HG02759 (cell line): ENCODE data around the gene MRPL21.
"Not testable (repeated sequence)": the region's sequence is repeated elsewhere in the genome, so short reads cannot be mapped to it uniquely, and the experiment has no call there.

Source experiments
- ATAC-seq: cut with Tn5 transposase; IDR thresholded peaks from one replicate; pipeline ENCODE4 v1.9.1; 2021; ENCODE audit warnings: mild to moderate bottlenecking, moderate library complexity; ENCODE audit not compliant: unreplicated experiment

The MRPL21 gene

GRCh38 chr11:68913188-68913587 lies 9.6 kb upstream of the MRPL21 start:
- ATAC-seq, result no peak

DNA sequence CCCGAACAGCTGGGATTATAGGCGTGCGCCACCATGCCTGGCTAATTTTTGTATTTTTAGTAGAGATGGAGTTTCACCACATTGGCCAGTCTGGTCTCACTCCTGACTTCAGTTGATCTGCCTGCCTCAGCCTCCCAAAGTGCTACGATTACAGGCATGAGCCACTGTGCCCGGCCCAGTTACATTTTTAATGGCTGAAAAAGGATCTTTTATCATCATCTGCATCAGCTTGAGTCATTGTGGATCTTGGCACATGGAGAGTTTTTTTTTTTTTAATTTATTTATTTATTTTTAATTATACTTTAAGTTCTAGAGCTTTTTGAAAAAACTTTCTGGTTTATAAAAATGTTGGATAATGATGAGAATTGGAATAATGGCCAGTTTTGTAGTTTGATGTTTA lies 8.6 kb upstream of the MRPL21 start:
- ATAC-seq, result no peak

GRCh38 chr11:68911731-68912130 lies 8.1 kb upstream of the MRPL21 start:
- no peak for ATAC-seq

DNA sequence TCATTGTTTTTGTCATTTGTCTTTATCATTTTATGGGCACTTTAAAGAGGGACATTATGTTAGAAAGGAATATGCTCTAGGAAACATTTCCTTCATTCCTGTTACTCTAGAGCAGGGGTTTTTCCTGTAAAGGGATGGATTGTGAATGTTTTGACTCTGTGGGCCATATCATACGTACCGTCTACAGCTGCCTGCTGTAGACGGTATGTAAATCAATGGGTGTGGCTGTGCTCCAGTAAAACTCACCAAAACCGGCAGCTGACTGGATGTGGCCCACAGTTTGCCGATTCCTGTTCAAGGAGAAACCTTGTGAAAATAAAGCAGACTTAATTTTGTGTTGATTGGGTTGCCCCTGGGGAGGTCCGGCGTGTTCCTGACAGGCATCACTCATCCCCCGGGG lies 7.3 kb upstream of the MRPL21 start:
- ATAC-seq, result no peak

GRCh38 chr11:68908273-68908672 lies 4.6 kb upstream of the MRPL21 start:
- ATAC-seq, result no peak

- ATAC-seq, result no peak
These were observed 2.1 kb upstream of the MRPL21 start for GRCh38 chr11:68905421-68906360.

GRCh38 chr11:68904248-68904847 lies 716 bp upstream of the MRPL21 start:
- ATAC-seq, result peak; percentile 28

DNA sequence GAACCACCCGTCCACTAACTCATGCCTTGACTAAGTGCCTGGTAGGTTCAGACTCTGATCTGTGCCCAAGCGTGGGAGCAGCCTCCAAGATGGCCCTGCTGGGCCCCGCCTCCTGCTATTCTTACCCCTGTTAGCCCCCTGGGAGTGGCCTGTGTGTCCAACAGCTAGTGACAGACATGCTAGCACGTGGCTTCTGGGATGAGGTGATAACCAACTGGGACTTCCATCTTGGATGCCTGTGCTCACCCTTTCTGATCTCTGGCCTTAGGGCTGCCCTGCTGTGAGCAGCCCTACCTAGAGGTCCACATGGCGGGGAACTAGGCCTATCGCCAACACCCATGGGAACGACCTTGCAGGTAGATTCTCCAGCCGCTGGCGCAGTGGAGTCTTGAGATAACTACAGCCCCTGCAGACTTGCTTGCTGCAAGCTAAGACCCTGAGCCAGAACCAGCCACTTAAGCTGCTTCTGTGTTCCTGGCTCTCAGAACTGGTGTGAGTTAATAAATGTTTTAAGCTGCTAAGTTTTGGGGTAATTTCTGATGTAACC lies 2.7 kb downstream of the MRPL21 start:
- ATAC-seq, result no peak

DNA sequence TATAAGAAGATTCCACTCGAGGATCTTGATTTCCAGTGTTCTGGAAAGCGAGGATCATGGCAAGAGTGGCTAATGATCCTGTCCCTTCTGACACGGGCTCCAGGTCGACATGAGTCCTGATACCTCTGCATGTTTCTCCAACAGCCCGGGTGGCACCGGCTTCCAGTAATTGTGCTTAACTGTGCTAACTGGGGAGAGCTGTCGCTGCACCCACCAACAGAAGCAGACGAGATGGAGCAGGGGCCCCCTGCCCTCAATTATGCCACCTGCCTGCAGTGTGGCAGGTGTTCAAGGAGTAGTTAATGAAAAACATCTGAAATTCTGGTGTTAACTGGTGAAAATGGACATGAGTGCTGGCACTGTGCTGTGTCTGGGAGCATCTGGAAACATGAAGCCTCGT lies 6.2 kb downstream of the MRPL21 start:
- ATAC-seq, result no peak

GRCh38 chr11:68896171-68896959 lies 7.3 kb downstream of the MRPL21 start:
- no peak for ATAC-seq

- ATAC-seq, result no peak
These were observed 10.3 kb downstream of the MRPL21 start for GRCh38 chr11:68893282-68893681.

DNA sequence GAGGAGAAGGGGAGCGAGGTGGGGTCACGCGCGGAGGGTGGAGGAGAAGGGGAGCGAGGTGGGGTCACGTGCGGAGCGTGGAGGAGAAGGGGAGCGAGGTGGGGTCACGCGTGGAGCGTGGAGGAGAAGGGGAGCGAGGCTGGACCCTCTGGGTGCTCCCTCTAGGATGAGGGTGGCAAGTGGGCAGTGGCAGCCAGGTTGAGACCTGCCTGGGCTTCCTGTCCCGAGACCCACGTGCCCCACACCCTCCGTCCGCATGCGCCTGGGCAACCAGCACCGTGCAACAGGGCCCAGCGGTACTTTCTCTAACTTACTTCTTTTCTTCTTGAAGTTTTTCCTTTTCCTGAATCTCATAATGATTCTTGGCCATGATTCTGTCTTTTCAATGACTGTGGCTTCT lies 11.1 kb downstream of the MRPL21 start:
- no peak for ATAC-seq

DNA sequence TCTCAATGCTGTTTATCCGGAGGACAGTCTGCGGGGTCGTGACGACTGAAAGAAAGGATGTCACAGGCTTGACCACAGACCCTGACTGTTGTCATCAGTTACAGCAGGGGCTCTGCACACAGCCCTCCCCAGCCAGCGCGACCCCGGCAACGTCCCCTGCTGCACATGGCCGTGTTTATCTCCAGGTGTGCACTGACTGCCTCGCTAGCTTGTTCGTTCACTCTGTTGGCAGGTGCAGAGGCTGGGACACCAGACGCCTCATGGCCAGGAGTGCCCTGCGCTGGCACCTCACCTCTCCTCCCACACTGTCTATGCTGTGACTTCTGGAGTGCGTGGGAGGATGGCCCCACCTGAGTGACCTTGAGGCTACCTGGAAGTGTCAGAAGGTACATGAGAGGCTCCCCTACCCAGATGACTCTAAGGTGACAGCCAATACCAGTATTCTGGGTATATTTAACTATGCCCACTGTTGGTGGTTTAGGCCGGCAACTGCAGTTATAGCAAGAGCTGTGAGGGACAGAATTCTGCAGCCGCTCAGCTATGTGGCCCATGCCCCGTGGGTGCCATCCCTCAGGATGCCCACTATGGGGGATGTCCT lies 12.2 kb downstream of the MRPL21 start:
- no peak for ATAC-seq

DNA sequence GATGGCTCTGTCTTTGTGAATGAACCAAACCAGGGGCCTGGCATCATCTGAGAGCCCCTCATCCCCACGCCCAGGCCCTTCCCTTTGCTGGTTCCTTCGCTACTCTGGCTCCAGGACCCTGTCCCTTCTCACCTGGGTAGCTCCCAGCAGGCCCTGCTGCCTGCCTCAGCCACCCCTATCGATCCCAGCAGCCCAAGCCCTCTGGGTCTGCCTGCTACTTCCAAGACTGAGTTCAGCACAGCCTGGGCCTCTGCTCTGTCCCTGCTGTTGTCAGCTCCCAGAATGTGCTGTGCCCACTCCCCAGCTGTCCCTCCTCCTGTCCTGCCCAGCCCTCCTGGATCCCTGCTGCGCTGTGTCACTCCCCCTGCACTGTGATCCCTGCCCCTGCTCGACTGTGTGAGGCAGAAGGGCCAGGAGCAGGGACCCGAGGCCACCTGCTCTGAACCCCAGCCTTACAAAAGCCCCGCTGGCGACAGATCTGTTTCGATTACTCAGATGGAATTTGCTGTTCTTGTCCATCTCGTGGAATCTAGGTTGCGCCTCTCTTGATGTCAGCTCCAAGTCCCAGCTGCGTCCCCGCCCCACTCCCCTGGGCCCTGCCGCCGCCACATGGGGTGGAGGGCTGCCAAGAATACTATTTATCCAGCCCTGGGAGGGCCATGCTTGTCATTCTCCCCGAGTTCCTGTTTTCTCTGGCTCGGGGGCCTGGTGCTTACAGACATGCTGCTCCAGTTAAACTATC lies 13.0 kb downstream of the MRPL21 start:
- ATAC-seq, result no peak

- ATAC-seq, result no peak
These were observed 13.6 kb downstream of the MRPL21 start for GRCh38 chr11:68889948-68890446.

DNA sequence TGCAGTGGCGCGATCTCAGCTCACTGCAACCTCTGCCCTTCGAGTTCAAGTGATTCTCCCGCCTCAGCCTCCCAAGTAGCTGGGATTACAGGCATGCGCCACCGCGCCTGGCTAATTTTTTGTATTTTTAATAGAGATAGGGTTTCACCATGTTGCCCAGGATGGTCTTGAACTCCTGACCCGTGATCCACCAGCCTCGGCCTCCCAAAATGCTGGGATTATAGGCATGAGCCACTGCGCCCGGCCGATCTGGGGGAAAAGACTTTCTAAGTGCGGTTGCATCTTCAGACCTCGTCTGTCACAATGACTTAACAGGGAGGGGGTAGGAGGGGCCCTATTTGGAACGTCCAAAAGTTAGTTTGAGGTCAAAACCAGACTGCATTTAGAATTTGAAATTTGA lies 18.8 kb downstream of the MRPL21 start:
- ATAC-seq, result not testable (repeated sequence)

DNA sequence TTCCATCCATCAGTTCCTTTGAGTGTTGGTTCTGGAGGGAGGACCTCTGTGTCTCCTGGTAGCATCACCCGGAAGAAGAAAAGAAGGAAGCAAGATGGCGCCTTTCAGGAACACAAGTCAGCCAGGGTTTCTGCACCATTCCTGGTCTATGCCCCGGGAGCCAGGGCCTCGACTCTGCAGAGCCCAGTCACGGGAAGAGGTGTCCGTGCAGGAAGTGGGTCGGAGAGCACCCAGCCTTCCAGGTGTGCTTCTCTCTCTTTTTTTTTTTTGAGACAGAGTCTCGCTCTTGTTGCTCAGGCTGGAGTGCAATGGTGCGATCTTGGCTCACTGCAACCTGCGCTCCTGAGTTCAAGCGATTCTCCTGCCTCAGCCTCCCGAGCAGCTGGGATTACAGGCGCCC lies 21.2 kb downstream of the MRPL21 start:
- ATAC-seq, result no peak

DNA sequence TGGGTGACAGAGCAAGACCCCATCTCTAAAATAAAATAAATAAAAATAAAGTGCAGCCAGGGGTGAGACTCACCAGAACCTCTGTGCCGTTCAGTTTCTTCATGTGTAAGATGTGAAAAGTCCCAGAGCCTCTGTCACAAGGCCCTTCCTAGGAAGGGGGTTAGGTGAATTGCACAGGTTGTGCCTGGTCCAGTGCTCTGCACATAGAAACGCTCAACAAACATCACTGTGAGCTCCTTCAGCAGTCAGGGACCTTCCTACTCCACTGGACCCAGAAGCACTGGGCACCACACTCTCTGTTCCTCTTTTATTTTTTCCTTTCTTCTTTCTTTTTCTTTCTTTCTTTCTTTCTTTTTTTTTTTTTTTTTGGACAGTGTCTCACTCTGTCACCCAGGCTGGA lies 22.3 kb downstream of the MRPL21 start:
- ATAC-seq, result no peak

DNA sequence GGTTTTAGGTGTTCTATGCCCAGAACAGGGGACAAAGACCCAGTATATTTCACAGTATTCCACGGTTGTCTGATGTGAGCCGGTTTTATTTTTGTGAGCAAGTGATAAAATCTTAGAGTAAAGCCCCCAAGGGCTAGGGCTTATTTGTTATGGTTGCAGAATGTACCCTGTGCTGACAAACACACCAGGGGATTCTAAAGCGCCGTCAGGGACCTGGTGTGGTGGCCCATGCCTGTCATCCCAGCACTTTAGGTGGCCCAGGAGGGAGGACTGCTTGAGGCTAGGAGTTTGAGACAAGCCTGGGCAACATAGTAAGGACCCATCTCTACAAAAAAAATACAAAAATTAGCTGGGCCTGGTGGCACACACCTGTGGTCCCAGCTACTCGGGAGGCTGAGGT lies 22.8 kb downstream of the MRPL21 start:
- no peak for ATAC-seq

- no peak for ATAC-seq
These were observed 25.6 kb downstream of the MRPL21 start for GRCh38 chr11:68878022-68878421.
